H4 (cell line): Measurements from ENCODE around the gene BCAP29. TPM values are rescaled to one million over a fixed set of nuclear protein-coding genes. Genes with fewer than 3 reads are reported as not detected.
A peak's percentile ranks its signal among the peaks of the same experiment; 100 is the strongest.

Experiments
- DNase-seq: peaks from one replicate; pipeline ENCODE4 v3.0.0-alpha.2; 2015; ENCODE audit warnings: low spot score
- total RNA-seq: library from RNA; depleted of rRNA; stranded (reverse); fragments of >200 nt; shearing (Covaris generic); gene quantifications from 2 replicates; pipeline ENCODE4 v1.2.3, GENCODE V29; 2014

The BCAP29 gene
- total RNA-seq, 1 experiment from 2014 or later = 122 TPM

DNA sequence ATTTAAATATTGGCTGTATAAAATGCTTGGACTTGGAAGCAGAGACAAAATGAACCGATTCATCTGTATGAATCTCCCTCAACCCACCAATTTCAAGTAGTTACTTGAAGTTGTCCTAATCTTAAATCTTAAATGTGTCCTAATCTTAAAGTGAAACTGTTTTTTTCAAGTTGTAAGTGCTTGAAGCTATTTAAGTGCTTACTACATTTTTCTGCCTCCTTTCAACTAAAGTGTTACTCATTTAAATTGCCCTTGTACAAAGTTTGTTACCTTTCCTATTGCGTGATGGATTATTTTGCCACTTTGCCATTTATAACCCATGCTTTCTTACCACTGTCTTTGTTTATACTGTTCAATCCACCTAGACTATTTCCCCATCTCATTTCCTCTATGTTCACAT is 2.8 kb downstream of the BCAP29 start:
- DNase-seq = no peak

DNA sequence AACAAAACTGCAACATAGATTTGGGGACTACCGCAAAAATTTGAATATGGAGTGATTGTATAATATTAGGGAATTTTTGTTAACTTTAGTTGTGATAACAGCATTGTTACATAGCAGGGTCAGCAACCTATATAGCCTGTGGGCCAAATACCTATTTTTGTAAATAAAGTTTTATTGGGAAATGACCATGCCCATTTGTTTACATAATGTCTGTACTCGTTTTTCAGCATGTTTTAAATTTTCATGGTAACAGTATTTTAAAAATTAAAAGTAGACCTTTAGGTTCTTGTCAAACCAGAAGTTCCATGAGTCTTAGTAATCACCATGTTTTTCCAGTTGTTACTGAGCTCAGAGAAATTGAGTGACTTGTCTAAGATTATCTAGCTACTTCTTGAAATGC is 4.7 kb downstream of the BCAP29 start:
- DNase-seq = no peak

- DNase-seq = no peak
Measured at GRCh38 chr7:107588529-107589130, 8.6 kb downstream of the BCAP29 start.

GRCh38 chr7:107591421-107591820 is 11.4 kb downstream of the BCAP29 start:
- no peak for DNase-seq

DNA sequence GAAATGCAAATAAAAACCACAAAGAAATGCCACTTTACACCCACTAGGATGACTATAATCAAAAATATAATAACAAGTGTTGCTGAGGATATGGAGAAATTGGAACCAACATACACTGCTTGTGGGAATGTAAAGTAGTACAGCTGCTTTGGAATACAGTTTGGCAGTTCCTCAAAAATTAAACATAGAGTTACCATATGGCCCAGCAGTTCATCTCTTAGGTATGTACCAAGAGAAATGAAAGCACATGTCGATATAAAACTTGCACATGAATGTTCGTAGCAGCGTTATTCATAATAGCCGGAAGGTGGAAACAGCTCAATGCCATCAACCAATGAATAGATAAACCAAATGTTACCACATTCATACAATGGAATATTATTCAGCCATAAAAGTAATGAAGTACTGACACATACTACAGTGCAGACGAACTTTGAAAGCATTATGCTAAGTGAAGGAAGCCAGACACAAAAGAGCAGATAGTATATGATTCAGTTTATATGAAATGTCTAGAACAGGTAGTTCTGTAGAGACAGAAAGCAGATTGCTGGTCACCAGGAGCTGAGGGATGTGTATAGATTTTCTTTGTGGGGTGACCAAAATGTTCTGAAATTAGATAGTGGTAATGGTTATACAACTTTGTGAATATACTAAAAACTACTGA is 12.4 kb downstream of the BCAP29 start:
- DNase-seq = no peak

DNA sequence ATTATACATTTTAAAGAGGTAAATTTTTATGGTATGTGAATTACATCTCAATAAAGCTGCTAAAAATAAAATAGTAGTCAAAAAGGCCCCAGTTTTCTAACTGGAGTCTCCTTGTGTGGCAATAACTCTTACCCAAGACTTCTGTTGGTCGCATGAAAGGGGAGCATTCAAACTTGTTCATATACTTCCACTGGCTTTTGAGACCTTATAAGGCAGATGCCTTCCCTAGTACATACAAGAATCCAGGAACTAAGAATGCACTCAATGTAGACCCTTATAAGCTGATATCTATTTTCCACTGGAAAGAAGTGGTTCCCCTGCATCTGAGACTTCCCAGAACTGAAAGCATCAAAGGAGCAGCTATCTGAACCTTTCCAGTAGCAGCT is 13.0 kb downstream of the BCAP29 start:
- no peak for DNase-seq

DNA sequence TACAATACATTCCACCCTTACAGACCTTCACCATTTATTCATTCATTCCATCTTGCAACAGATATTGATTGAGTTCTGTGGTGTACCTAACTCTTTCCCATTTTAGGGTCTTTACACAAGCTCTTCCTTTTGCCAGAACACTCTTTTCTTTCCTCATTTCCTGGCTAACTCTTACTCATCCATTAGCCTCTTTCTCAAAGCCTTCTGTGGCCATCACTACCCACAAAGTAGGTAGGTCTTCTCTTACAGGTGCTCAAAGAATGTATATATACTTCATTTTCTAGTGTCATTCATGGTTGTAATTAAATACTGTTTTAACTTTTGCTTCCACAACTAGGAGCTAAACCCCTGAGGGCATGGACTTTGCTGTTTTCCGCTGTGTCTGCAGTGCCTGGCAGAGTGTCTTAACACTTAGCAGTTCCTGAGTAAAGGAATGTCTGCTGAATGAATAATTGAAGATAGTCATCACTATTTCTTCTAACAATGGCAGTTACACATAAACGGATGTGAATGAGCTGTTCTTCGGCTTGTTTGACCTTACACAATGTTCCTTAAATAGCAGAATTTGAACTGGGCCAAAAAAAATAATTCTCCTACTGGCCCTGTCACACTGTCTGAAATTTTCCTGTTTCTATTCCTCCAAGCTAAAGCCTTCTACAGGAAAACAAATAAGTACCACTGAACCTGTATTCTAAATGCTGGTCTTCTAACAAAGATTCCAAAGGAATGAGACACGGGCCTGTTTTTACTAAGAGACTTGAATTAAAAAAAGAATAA is 15.1 kb downstream of the BCAP29 start:
- DNase-seq = peak; percentile 13

- DNase-seq = no peak
Measured at GRCh38 chr7:107596881-107597581, 17.0 kb downstream of the BCAP29 start.

DNA sequence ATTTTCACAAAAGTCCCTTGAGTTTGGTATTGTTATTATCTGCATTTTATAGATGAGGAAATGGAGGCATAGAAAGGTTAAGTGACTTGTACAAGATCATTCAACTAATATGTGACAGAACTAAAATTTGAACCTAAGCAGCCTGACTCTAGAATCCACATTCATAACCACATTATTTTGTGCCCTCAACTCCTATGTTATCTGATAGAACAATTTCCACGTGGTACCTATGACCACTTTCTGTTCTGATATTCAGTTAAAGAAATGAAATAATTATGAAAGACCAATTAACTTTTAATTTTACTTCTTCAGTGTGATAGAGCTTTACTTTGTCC is 17.5 kb downstream of the BCAP29 start:
- DNase-seq = no peak

- DNase-seq = no peak
Measured at GRCh38 chr7:107597953-107598352, 17.9 kb downstream of the BCAP29 start.

DNA sequence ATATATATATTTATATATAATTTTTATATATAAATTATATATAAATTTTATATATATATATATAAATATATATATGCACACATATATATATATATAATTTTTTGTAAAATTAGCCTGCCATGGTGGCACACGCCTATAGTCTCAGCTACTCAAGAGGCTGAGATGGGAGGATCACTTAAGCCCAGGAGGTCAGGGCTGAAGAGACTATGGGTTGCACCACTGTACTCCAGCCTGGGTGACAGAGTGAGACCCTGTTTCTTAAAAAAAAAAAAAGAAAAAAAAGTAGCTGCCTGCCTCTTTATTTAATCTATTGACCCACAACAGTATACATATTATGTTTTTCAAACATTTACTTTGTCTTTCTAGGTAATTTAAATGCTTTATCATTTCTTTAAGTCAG is 19.2 kb downstream of the BCAP29 start:
- no peak for DNase-seq

DNA sequence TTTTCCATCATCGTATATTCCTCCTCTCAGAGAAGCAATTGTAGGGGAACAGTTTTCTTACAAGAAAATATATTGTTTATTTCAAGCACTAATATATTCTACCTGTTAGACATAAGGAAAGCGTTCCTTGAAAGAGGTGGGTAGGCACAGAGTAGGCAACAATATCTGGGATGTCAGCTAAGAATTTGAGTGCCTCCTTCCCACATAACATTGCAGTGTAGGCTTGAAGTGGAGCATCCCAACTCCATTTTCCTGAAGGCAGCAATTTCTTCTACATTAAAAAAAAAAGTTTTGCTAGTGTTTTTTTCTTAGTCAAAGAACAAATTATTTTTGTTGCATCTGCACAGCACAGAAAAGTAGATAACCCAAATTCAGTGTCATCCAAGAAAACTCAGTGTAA is 20.8 kb downstream of the BCAP29 start:
- DNase-seq = no peak

DNA sequence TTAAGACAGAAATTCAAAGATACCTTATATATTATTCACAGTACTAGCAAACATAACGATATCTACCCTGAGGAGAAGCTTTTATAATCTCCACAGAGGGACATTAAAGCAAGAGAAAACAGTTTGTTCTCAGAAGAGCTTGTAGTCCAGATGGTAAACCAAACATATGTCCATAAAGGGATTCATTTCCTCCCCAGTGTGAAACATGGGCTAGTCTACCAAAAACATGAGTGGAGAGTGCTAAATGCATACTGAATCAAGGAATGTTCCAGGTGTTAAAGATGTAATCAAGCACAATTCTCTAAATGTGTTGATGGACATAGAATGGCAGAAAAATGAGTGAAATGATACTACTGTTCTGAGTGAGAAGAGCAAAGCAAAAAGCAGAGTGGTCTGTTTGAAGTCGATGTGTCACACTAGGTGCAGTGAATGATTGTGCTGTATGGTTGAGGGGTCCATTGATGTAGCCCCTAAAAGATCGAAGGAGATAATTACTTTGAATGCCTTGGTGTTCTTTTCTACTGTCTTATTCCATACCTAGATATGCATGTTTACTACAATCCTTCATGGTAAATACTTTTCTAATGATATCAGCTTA is 25.3 kb downstream of the BCAP29 start:
- no peak for DNase-seq

- DNase-seq = no peak
Measured at GRCh38 chr7:107606303-107606702, 26.3 kb downstream of the BCAP29 start.

DNA sequence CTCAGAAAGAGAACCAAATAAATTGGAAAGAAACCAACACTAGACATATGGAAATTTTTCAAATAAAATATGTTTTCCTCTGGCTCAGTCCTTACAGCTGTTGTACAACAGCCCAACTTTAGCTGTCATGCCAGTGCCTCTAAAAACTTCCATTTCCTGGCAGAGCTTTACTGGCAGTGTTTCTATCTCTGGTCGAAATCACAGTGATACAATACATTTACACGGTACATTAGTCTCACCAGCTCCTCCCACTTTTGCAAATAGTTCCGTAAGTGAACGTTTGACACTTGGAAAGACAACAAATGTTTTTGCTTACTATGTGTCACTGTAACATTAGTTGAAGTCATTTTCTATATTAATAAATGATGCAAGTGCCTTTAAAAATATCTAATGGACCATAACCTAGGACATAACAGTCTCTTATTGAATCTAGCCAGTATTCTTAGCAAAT is 29.8 kb downstream of the BCAP29 start:
- DNase-seq = no peak

GRCh38 chr7:107610323-107610722 is 30.3 kb downstream of the BCAP29 start:
- no peak for DNase-seq

DNA sequence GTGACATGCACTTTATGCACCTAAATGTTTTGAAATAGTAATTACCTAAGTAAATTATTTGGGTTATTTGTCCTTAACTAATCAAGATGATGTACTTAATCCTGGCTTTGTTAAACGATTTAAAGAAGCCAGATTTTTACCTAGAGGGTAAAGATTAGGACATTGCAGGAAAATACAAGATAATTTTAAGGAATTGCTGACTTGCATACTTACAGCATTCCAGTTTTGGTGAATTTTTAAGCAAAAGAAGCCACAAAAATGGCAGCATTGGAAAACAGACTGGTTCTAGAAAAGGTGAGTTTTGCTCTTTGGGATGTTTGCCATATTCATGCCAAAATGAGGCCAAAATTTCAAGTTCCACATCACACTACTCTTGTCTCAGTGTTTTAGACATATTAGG is 33.4 kb downstream of the BCAP29 start:
- DNase-seq = no peak

- no peak for DNase-seq
Measured at GRCh38 chr7:107613948-107614347, 33.9 kb downstream of the BCAP29 start.

- DNase-seq = peak; percentile 50
Measured at GRCh38 chr7:107614425-107614824, 34.4 kb downstream of the BCAP29 start.

GRCh38 chr7:107615910-107616680 is 36.0 kb downstream of the BCAP29 start:
- DNase-seq = no peak

- peak; percentile 16 for DNase-seq
Measured at GRCh38 chr7:107622429-107622828, 42.4 kb downstream of the BCAP29 start.
